22Rv1 (cell line): Measurements from ENCODE around the gene CLK3.

Experiments
- ZFX ChIP-seq: fragments of 450-650 bp; IDR thresholded peaks from 2 replicates; pipeline ENCODE4 v1.6.1; 2017; ENCODE audit warnings: antibody characterized with exemption, borderline replicate concordance
- TF ChIP-seq, protein P1 (sequence below): fragments of 450-650 bp; IDR thresholded peaks from 2 replicates; pipeline ENCODE4 v1.5.1; 2017; ENCODE audit warnings: mild to moderate bottlenecking

DNA sequence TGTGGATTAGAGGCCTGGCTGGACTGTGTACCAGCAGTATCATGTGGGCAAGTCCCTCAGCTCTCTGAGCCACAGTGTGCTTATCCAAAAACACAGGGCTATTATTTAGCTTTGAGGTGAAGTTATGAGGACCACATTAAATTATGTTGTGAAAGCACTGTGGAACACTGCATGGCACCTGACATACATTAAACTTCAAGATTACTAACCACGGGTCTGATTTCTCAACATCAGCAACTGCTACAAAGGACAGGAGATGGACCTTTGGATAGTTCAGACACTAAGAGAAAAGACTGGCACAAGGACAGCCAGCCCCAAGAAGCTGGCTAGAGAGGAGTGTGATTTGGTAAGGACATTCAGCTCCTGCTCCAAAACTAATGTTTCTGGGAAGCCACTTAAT is 21.3 kb downstream of the CLK3 start:
- TF ChIP-seq, protein P1, sequence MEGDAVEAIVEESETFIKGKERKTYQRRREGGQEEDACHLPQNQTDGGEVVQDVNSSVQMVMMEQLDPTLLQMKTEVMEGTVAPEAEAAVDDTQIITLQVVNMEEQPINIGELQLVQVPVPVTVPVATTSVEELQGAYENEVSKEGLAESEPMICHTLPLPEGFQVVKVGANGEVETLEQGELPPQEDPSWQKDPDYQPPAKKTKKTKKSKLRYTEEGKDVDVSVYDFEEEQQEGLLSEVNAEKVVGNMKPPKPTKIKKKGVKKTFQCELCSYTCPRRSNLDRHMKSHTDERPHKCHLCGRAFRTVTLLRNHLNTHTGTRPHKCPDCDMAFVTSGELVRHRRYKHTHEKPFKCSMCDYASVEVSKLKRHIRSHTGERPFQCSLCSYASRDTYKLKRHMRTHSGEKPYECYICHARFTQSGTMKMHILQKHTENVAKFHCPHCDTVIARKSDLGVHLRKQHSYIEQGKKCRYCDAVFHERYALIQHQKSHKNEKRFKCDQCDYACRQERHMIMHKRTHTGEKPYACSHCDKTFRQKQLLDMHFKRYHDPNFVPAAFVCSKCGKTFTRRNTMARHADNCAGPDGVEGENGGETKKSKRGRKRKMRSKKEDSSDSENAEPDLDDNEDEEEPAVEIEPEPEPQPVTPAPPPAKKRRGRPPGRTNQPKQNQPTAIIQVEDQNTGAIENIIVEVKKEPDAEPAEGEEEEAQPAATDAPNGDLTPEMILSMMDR, result no peak
- no peak for TF ChIP-seq ZFX
